LNCAP (cell line): ENCODE results near the gene PCK1.

Experiments
- TF ChIP-seq, protein P1 (sequence below): fragments of 450-650 bp; IDR thresholded peaks from 2 replicates; pipeline ENCODE4 v1.5.1; 2017; ENCODE audit warnings: mild to moderate bottlenecking

Gene PCK1

DNA sequence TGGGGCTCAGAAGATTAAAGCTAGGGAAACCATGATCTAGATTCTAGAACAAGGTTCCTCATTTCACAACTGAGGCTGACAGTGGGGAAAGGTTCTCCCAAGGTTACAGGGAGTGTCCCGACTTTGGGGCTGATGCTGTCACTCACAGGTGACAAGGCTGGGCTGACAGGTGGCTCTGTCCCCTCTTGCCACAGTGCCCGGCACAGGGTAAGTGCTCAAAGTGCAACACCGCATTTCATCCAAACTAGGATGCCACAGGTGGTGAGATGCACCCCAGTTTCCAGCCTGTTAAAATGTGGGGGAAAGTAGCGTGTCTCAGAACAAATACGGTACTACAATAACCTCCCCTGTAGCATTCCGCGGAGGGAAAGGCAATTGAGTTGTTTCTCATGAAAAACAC, 51.5 kb downstream of the PCK1 start:
- TF ChIP-seq, protein P1, sequence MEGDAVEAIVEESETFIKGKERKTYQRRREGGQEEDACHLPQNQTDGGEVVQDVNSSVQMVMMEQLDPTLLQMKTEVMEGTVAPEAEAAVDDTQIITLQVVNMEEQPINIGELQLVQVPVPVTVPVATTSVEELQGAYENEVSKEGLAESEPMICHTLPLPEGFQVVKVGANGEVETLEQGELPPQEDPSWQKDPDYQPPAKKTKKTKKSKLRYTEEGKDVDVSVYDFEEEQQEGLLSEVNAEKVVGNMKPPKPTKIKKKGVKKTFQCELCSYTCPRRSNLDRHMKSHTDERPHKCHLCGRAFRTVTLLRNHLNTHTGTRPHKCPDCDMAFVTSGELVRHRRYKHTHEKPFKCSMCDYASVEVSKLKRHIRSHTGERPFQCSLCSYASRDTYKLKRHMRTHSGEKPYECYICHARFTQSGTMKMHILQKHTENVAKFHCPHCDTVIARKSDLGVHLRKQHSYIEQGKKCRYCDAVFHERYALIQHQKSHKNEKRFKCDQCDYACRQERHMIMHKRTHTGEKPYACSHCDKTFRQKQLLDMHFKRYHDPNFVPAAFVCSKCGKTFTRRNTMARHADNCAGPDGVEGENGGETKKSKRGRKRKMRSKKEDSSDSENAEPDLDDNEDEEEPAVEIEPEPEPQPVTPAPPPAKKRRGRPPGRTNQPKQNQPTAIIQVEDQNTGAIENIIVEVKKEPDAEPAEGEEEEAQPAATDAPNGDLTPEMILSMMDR, result no peak

DNA sequence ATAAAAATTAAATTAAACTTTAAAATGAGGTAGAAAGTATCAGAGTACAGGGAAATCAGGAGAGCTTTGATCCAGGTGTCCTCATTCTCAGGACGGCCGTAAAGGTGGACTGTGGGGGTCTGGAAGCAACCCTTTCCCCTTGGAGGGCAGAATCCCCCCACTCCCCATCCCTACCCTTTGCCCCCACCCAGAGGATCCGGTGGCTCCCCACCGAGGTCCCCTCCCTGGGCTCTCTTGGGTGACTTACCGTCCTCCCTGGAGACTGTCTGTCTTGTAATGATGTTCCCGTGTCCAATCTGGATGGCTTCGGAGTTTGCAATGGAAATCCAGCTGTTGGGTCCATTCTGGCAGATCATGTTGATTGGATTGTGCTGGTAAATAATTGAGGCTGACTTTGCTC, 52.0 kb downstream of the PCK1 start:
- TF ChIP-seq, protein P1, result no peak

DNA sequence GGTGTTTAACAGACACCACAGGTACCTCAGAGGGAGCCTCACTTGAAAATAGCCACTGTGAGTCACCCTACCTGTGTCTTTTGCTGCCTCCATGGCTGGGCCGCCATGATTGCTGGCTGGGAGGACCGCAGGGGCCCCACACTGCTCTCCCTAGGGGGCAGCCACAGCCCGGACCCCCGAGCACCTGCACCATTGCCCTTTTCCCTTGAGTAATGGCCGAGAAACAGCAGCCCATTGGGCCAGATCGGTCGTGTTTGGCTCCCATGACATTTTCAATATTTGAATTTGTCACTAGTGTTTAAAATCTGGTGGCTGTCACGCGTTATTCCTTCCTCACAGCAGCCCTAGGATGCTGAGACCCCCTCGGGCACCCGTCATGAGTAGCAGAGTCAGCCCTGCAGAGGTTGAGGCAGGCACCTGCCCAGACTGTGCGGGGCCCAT, 52.6 kb downstream of the PCK1 start:
- TF ChIP-seq, protein P1, result no peak

DNA sequence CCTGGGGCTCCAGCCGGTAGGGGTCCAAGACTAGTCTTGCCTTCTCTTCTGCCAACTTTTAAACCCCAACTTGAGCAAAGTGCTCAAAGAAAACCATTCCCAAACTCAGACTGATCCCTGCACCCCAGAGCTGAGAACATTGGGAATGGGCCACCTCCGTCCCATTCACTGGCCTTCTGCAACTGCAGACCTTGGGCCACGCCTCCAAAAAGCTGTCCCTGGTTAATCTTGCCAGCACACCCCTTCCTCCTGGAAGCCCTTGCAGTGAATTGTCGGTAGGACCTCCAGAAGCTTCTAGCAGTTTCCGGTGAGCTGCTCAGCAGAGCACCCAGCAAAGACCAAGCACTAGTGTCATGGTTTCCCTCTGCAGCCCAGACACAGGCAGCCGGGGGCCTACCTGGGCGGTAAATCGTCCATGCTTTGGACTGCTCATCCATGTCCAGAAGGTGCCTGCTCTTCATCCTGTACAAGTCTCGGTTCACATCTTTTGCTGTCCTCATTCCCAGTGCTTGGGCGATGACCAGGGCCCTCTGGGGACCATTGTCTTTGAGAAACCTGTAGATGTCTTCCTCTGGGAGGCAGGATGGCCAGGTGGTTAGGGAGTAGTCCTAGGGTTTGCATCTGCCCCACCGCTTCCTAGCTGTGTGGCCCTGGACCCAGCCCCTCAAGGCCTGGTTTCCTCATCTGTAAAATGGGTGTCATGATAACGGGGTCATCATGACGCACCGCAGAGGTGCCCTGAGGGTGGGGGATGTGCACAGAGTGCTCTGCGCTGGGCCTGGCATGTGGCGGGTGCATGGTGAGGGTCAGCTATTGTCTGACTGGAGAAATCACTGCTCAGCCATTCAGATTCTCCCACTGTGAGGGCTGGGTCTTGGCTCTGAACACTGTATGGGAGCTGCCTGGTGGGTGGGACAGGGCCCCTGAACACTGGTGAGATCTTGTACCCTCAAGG, 53.9 kb downstream of the PCK1 start:
- TF ChIP-seq, protein P1, result no peak

DNA sequence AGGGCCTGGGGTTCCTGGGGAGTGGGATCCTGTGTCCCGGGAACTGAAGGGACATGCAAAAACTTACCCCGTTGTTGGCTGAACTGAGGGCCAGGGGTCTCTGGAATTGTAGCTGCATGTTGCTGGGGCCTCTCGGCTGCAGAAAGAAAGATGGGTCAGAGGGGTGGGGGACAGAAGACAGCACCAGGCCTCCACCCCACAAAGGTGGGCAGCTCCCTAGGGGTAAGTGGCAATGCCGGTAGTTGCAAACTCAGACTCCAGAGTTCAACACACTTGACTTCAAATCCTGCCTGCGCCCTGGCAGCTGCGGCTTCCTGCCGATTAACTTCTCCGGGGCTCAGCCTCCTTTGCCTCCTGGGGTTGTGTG, 54.5 kb downstream of the PCK1 start:
- TF ChIP-seq, protein P1, result no peak

DNA sequence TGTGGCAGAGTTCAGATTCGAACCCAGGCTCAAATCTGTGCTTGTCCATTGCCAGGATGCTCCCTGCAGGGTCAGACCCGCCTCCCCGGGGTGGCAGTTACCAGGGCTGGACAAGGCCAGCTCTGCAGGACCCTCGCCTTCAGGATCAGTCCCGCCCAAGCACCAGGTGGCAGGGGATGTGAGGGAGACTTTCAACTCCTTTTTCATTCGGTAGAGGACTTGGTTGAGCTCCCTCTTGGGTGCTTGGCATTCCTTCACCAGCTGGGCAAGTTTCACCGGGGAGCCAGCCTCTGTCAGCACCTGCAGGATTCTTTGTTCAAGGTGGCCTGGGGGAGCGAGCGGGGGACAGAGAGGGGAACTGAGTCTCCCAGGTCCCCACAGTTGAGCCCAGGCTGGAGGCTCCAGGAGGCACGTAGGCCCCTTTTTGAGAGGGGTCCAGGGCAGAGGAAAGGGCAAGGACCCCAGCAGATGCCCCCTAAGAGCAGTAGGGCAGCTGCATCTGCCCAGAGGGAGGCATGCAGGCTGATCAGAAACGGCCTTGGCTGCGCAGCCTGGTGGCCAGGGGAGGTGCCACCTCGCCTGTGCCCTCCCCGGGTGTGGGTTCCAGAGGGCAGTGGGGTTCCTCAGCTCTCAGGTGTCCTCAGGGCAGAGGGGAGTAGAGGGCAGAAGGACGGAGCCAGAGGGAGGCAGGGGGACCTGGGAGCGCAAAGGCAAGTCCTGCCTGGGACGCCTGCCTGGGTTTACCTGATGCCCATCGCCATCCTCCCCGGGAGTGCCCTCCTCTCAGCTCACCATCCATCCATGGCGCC, 55.4 kb downstream of the PCK1 start:
- TF ChIP-seq, protein P1, result no peak

DNA sequence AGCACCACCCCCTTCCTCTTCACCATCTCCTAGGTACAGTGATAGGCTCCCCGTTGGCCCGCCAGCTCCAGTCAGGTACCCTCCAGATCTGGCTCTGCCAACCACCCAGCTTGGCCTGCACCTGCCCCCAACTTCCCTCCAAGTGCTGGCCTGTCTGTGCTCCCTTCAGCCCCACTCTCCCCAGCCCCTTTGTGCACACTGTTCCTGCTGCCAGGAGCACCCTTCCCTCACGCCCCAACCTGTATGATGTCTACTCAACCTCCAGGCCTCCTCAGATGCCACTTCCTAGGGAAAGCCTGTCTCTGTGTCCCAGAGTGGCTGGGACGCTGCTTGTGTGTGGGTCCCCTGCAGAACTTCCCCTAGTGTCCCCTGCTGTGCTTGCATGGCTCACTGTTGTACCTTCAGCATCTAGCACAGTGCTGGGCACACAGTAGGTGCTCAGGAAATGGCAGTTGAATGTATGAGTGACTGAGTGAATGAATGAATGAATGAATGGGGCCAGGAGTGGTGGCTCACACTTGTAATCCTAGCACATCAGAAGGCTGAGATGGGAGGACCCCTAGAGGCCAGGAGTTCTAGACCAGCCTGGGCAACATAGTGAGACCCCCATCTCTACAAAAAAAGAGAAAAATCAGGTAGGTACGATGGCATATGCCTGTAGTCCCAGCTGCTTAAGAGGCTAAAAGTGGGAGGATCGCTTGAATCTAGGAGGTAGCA, 56.3 kb downstream of the PCK1 start:
- TF ChIP-seq, protein P1, result no peak
